HG03196 (cell line): ENCODE results near the gene EXOC2.
"Not testable (repeated sequence)": the region's sequence is repeated elsewhere in the genome, so short reads cannot be mapped to it uniquely, and the experiment has no call there.

Source experiments
- ATAC-seq: cut with Tn5 transposase; IDR thresholded peaks from one replicate; pipeline ENCODE4 v1.9.1; 2021; ENCODE audit not compliant: unreplicated experiment

Gene EXOC2

DNA sequence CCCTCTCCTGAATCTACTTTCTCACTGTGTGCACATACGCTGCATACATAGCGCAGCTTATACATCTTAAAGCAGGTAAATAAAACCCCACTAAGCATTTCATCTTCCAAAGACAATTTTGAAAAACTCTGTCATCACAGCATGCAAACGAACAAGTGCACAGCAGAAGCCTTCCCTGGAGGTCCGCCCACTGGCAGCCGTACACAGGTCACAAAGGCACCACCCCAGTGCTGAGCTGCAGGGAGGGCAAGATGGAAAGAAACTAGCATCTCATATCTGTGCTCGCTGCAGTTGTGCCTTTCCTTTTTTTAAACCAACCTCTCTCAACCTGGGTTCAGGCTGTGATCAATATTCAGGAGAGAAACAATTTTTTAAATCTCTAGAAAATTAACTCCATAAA lies 109.3 kb downstream of the EXOC2 start:
- no peak for ATAC-seq

DNA sequence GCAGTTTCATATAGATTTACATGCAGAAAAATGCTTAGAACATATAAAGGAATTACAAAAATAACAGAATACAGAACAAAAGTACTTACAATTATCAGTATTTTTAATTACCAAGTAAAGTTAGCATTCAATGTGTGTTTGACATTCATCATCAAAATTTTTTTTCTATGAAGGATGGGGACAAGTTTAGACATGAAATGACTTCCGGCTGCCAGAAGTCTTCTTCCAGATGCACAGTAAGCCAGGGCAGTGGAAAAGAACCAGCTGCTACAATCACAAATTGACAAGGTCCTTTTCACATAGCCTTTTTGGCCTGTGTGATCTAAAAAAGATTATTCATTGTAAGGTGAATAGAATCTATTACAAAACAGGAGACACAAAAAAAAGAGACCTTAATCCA lies 109.8 kb downstream of the EXOC2 start:
- no peak for ATAC-seq

DNA sequence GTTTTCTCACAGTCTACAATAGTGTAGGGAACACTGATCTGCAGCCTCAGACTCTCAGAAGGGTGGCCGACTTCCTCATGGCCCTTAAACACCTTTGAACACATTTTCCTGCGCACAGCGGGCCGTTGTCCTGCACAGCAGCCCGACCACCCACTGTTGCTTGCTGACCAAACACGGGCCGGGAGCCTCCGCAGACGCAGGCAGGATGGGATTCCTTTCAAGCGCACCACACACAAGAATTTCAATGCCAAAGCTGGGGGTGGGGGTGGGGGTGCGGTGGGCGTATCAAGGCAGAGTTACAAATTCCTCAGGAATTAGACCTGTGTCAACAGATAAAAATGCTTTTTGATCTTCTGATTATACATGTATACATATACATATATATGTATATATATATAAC lies 110.6 kb downstream of the EXOC2 start:
- ATAC-seq: no peak

DNA sequence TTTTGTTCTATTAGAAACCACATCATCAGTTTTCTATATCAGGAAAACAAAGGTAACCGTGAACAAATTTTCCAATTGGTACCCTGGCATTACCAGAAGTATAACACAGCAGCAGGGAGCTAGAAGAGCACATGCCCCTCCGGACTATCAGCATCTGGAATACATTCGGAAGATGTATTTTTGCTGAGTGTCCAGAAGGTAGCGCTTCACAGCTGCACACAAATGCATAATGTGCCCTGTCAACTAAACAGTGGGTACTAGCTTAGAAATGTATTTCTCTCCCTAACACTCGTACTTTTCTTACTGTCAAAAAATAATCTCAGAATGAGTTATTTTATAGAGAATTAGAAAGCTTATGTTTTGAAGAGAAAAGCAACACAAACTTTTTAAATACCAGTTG lies 113.6 kb downstream of the EXOC2 start:
- no peak for ATAC-seq

DNA sequence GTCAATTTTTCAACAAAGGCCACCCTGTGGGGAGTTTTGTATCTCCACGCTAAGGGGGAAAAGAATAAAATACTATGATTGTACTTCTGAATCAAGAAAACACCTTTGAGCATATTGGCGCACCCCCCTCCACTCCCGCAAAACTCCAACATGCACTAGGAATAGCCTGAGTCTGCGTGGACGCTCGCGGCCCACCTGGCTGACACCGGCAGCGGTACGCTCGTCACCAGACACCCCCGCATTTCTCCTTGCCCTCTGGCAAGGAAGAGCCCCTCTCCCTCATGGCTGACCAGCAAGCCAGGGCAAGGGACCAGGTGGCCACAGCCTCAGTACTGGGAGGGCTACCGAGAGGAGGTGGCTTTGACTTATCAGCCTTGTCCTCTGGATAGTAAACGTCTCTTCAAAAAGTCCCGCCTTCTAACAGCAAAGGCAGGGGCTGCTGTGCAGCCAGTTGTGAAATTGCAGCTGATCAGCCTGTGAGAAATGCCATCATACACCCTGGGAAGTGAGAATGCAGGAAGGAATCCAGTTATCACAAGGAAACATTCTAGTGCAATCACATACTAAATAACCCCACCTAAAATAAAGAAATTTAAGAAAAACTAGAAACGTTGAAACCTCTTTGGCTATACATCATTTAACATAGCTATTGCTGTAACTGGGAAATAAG lies 120.2 kb downstream of the EXOC2 start:
- ATAC-seq: no peak

DNA sequence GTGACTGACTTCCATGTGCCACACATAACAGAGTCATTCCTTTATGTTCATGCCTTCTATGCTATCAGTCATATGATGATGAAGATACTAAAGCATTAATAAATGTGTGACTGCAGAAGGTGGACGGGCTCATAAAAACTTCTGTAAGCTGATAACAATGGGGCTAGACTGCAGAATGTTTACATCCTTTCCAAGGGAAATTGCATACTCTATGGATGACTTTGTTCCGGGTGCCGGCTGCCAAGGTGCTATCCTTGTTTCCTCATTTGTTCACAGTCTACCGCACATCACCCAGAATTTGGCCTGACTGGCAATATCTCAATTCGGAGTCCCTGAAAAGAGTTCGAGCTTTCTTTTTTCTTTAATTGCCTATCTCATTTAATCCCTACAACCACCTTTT lies 121.0 kb downstream of the EXOC2 start:
- no peak for ATAC-seq

DNA sequence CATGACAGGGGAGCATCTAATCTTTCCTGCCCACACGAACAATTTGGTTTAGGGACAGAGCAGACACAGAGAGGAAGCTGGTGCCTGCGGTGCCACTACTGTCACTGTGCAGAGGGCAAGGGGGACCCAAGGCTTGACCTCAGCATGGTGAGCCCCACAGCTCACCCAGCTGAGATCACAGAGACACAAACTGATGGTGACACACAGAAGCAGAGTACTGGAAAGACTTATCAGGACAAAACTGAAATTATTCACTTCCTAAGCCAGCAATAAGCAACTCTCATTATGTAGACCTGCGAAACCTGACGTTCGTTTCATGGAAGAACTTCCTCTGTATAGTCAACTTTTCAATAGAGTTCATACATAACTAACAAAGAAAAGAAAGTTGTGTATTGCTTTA lies 122.1 kb downstream of the EXOC2 start:
- no peak for ATAC-seq

DNA sequence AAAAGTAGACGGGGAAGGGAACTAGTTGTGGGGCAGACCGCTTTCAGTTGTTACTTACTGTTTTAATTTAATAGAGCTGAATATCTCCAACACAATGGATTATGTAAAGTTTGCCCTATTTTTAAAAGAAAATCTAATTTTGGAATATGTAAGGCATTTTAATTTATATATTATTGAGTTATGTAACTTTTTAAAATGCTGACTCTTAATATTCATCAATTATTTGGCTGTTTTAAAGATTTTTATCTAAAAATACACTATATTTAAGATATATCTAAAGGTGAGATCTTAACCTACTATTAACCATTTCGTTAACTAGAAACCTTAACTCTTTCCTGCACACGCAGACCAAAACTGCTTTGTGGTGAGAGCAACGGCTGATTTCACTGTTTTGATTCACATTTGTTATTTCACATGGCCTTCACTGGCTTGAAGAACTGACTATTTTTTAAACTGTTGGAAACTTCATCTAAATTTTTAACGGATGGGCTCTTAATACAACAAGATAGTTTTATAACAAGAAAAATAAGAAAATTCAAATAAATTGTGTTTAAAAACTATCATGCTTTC lies 123.9 kb downstream of the EXOC2 start:
- no peak for ATAC-seq

DNA sequence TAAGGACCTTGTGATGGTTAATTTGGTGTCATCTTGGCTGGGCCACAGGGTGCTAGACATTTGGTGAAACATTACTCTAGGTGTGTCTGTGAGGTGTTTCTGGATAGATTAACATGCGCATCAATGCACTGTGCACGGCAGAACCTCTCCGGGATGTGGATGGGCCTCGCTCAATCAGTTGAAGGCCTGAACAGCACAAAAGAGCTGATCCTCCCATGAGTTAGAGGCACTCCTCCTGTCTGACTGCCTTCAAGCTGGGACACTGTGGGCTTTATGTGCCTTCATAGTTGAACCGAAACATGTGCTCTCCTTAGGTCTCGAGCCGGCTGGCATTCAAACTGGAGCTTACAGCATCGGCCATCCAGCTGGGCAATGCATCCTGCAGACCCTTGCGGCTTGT lies 124.9 kb downstream of the EXOC2 start:
- no peak for ATAC-seq

DNA sequence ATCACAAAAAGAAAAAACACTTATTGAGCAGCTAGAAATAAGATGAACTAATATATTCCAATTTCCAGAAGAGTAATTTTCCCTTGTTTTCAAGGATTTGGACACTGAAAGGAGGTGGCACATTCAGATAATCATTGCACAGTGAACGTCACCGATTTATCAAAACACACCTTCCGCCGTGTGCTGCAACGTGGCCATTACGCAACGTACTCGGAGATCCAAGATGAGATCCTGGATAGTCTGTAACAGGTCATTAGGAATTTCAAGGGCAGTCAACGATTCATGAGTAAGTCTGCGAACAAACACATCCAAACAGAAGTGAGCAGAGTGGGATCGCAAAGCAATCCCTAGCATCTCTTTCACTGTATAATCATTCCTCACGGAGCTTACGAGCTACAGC lies 129.1 kb downstream of the EXOC2 start:
- no peak for ATAC-seq

DNA sequence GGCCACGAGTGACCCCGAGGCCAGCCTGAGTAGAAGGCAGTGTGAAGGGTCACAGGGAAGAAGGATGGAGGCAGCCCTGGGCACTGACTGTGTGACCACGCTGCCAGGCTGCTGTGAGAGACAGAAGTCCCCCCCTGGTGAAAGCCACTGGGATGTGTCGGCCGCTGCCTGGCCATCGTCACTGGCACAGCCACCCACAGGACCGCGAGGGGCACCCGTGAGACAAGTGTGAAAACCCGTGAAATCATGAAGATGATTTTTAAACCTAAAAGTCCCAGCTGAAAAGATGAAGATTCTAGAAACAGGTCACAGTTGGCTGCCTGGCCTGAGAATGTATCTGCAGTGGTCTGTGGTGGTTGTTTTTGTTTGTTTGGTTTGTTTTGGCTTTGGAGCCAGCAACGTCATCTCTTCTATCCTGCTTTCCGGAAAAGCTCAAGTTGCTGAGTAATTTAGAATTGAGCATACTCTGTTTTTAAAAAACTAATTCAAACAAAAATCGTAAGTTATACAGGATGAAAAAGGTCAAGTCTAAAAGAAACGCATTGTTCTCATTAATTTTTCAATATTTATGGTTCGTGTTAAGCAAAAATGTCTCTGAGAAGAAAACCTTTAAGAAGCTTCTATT lies 130.8 kb downstream of the EXOC2 start:
- no peak for ATAC-seq

DNA sequence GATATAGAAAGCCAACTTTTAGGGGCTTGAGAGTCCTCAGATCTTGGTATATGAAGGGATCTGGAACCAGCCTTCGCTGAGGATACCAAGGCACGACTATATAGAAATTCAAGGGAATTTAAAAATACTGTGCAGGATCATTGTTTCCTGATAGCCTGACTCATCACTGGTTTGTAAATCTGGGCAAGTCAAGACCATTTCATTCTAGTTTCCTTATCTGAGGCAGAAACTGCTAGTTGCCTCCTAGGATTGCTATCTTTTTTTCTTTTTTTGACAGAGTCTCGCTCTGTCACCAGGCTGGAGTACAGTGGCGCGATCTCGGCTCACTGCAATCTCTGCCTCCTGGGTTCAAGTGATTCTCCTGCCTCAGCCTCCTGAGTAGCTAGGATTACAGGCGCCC lies 131.6 kb downstream of the EXOC2 start:
- ATAC-seq: not testable (repeated sequence)

DNA sequence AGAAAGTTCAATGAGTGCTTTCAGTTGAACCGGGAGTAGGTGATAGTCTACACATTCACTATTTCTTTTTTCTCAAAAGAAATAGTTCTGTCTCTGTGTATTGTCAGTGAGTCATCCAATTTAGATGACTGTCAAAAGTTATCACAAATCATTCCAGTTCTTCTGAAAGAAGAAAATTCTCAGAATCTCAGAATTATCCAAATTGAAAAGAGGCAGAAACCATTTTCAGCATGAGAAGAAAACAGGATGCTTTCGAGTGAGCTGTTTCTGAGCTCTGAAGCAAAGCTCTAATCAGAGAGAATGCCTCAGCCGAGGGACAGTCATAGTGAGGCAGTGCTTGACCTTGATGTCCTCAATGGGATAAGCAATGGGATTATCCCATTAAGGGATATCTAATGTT lies 134.0 kb downstream of the EXOC2 start:
- no peak for ATAC-seq

DNA sequence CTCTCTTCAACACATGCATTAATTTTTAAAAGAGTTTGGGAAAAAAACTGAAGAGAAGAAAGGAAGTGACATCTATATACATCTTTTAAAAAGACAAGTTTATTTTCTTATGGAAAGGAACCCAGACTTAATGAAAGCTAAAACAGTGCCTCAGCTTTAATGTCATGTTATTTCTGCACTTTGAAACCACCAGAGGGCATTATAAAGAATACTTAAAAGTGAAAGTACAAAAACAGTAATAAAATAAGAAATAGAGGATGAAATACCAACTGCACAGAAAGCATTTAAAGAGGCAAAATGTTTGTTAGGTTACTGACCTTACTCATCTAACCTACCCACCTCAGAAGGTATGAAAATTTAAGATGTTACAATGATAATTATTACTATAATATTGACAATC lies 134.8 kb downstream of the EXOC2 start:
- ATAC-seq: no peak

DNA sequence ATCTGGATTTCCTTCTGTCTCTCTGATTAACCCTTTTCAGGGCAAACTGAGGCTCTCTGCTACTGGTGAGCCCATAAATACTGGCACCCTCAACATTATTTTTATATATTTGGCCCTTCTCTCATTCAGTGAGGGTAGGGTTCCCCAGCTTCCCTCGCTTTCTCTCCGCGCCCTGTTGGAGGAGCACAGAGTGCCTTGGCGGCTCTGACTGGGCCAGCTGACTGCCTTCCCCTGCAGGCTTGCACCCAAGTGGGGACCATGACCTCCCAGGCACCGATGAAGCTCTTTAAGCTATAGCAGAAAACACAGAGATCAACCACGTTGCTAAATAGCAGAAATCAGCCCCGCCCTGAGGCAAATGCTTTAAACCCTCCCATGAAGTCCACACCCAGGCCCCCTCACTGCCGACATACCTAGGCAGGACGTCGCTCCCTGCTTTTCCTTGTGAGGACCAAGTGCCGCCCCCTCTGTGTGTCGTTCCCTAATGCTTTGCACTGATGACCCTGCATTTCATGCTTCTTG lies 141.0 kb downstream of the EXOC2 start:
- no peak for ATAC-seq

DNA sequence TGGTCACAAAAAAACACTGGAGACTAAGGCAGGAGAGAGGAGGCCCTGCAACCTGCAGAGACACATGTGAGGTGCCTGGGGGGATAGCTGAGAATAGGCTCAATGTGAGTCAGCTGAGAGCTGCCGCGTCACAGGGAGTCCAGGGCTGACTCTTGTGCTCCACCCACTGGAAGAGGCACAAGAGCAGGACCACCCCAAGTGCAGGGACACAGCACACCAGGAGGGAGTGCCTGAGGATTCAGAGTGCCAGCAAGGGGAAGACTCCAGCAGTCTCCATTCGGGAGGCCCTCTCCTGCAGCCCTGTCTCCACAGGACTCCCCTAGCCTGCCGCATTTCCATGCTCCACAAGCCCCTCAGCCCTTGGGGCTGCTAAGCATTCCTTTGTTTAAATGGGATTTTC lies 141.5 kb downstream of the EXOC2 start:
- ATAC-seq: no peak

DNA sequence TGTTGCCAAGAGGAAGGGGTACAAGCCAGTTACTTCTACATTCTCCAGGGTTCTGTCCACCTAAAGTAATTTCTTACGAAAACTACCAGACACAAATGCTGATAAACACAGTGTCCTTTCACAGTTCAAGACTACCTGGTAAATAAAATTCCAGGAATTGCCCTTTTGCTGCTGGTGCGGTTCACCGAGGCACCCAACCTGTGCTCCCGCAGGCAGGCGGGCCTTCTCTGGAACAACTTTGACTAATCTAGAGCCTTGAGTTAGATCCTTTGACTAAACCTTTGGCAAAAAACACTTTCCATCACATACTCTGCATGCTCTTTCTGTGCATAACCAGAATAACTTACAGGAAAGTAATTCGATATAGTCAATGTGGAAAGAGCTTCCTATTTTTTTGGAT lies 143.0 kb downstream of the EXOC2 start:
- no peak for ATAC-seq

DNA sequence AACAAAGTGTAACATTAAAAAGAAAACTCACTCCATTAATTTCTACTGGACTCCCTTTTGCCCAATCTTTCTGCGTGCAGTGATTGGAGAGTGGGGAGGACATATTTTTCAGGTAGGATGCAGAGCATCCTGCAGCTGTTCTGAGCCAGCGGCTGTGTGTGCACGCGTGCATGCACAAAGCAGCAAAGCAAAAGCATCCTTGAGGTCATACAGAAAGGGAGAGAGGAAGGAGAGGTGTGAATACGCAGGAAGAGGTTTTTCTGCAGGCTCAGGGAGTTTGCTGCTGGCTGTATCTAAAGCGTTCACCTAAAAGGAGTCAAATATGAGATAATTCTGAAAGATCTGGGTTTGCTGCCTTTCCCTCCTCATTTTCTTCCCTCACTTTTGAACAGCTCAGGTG lies 144.4 kb downstream of the EXOC2 start:
- no peak for ATAC-seq

DNA sequence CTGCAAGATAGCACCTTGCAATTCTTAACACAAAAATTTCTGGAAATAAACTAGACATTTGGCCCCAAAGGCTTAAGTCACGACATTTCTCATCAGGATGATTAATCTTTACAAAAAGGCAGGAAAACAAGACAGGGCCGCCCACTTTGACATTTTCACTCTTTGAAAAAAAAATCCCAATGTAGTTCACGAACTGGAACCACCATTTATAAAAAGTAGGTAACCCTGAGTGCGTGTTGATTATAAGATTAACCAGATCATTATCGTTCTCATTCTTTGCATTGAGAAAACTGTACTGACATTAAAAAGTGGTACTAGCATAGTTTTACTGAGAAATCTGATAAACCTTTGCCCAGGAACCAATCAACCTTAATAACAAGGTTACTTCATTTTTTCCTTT lies 144.8 kb downstream of the EXOC2 start:
- ATAC-seq: no peak

DNA sequence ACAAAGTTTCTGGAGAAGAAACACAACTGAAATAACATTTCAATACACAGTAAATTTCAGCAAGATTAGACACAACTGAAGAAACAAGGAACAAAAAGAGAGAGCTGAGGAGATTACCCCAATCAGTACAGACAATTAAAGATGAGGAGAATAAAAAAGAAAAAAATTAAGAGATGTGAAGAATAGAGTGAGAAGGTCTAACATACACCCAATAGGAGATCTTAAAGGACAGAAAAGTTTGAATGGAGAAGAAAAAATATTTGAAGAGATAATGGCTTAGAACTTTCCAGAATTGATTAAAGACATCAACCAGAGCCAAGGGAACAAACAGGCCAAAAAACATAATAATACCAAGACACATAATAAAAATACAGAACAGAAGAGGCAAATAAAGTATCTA lies 152.4 kb downstream of the EXOC2 start:
- ATAC-seq: no peak

DNA sequence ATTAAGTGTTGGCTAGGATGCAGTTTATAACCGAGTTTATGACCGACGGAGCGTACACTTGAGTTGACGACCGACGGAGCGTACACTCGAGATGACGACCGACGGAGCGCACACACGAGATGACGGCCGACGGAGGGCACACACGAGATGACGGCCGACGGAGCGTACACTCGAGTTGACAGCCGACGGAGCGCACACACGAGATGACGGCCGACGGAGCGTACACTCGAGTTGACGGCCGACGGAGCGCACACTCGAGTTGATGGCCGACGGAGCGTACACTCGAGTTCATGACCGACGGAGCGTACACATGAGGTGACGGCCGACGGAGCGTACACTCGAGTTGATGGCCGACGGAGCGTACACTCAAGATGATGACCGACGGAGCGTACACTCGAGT lies 155.8 kb downstream of the EXOC2 start:
- ATAC-seq: no peak

DNA sequence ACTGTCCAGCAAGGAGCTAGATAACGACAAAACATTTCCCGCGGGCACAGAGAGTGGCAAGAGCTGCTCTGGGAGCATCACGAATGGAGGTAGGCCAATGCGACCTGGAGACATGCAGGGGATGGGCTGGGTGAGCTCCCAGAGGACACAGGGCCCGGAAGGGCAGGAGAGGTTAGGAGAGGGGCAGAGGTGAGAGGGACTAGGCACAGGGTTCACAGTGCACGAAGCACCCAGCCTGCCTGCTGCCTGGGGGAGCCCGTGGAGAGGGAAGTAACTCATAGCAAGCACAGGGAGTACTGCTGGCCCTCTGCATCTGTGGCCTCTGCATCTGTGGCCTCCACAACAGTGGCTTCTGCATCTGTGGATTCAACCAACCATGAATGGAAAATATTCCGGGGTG lies 162.5 kb downstream of the EXOC2 start:
- no peak for ATAC-seq

DNA sequence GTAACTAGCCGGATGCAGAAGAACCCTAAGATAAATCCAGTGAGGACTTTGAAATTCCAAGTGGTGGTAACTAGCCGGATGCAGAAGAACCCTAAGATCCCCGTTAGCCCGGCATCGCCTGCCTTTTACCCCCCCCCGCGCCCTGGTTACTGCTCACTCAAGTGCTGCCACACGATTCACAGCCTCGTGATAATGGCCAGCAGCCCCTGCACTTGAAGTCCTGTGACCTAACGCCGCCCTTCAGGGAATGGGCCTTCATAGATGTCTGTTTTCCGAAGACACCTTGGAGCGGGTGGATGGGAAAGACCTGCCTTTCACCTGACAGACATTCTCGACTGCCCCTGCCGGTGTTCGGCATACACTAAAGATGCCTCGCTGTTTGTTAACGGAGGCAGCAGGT lies 163.9 kb downstream of the EXOC2 start:
- no peak for ATAC-seq
